Endothelial cell of umbilical vein (primary cell): ENCODE measurements around the gene PSAPL1.

Source experiments
- CTCF ChIP-seq, 2 donors: IDR thresholded peaks; 1 replicate in 1 of 2; 2 replicates in 1 of 2; pipeline ENCODE4 v1.5.1; 2011; ENCODE audit warnings: low read length in 2 of 2, mild to moderate bottlenecking in 2 of 2, moderate library complexity in 2 of 2, control low read depth in 1 of 2, inconsistent platforms in 1 of 2, low read depth in 1 of 2; ENCODE audit not compliant: insufficient read depth in 1 of 2; ENCODE audit errors: extremely low read depth in 1 of 2
- MAX ChIP-seq: IDR thresholded peaks from 2 replicates; pipeline ENCODE4 v1.6.1; 2011; ENCODE audit not compliant: insufficient read depth, insufficient read length
- MYC ChIP-seq: IDR thresholded peaks from one replicate; pipeline ENCODE4 v1.6.1; 2011; ENCODE audit warnings: mild to moderate bottlenecking, low read depth, low read length
- POLR2A ChIP-seq: IDR thresholded peaks from 2 replicates; pipeline ENCODE4 v1.6.1; 2012; ENCODE audit warnings: low read depth, mild to moderate bottlenecking, control low read depth, low read length
- POLR2AphosphoS5 ChIP-seq: IDR thresholded peaks from 2 replicates; pipeline ENCODE4 v1.6.1; 2012; ENCODE audit warnings: low read depth, mild to moderate bottlenecking, control low read depth, low read length, moderate library complexity; ENCODE audit not compliant: insufficient read depth

GRCh38 chr4:7398104-7398423, 36.7 kb downstream of the PSAPL1 start:
- no peak for TF ChIP-seq CTCF (IDR thresholded peaks at IDR 0.05; ENCODE audit: extremely low read depth in 1 of 2, insufficient read depth in 1 of 2, low read depth in 1 of 2, low read length in 2 of 2)
- no peak for TF ChIP-seq MYC
- TF ChIP-seq POLR2AphosphoS5 = no peak
- no peak for TF ChIP-seq POLR2A
- TF ChIP-seq MAX = no peak
